Germinal center (tissue), 1 donor: ENCODE results near the gene NCS1.

Experiments used
- DNase-seq: peaks from one replicate; pipeline ENCODE4 v3.0.0; 2012; ENCODE audit warnings: mixed read lengths, low spot score

The NCS1 gene

DNA sequence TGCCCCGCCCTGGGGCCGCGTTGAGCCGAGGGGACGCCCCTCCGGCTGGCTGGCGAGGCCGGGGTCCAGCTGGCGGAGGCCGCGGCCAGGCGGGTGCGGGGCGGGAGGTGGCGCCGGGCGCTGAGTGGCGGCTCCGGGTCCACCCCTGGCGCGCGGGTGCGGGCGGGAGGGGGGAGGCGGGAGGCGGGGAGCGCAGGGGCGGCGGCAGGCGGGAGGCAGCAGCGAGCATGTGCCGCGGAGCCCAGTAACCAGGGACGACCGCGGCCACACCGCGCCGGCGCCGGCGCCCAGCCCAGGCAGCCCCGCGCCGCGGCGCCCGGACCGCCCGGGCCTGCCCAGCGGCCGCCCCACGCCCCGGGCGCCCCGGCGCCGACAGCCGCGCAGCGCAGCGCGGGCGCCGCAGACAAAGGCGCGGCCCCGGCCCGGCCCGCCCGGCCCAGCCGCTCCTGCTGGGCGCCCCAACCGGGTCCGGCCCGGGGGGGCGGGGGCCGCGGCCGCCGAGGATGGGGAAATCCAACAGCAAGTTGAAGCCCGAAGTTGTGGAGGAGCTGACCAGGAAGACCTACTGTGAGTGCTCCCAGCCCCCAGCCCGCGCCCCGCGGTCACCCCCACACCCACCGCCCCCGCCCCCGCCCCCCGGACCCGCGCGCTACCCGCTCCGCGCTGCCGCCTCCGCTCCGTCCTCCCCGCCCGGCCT, at the start of gene NCS1:
Gene NCS1, plus strand, starts transcription at position 244 of the 697 bp plus-strand sequence. Its CDS starts 260 bp downstream, at position 504.
- DNase-seq, result peak; percentile 51

DNA sequence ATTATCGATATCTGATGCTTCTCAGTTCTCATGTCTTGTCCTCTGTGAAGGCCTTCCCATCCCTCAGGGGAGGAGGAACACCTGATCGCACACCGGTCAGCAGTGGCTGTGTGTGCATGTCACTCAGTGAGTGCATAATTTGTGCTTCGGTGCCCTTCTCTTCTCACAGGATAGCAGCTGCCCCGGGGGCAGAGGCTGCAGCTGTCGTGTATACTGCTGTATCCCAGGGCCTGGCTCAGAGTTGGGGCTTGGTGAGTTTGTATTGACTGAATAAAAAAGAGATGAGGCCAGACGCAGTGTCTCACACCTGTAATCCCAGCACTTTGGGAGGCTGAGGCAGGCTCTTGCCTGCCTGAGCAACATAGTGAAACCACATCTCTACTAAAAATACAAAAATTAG, 49.7 kb upstream of the NCS1 start:
- peak; percentile 39 for DNase-seq

DNA sequence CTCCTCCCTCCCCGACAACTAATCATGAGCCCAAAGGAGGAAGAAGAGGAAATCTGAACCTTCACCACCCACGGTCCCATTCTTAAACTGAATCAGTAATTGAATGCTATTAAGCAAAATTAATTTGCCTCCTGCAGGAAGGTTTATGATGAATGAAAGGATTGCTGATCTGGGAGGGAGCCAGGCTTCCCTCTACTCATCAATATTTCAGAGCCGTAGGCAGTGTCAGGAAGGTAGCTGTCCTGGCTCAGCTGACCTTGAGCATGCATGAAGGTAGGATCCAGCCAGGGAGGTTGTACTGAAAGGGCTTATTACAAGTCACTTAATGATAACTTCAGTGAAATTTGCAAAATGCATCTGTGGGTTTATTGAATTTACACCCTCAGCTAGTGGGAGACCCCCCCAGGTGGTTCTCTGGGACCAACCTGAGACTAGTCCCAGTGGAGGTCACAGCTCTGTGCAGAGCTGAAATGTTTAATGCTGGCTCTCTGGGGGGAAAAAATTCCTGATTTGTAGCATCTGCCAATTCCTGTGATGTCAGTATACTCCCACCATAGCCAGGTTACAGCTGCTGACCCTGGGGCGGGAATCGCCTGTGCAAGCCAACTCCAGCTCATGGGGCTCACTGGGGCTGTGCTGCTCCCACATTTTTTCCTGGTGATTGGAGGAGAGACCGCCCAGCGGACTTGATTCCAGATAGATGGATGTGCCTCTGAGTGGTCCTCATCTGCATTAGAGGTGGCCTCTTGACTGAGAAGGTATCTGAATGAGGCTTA, 47.9 kb upstream of the NCS1 start:
- no peak for DNase-seq

DNA sequence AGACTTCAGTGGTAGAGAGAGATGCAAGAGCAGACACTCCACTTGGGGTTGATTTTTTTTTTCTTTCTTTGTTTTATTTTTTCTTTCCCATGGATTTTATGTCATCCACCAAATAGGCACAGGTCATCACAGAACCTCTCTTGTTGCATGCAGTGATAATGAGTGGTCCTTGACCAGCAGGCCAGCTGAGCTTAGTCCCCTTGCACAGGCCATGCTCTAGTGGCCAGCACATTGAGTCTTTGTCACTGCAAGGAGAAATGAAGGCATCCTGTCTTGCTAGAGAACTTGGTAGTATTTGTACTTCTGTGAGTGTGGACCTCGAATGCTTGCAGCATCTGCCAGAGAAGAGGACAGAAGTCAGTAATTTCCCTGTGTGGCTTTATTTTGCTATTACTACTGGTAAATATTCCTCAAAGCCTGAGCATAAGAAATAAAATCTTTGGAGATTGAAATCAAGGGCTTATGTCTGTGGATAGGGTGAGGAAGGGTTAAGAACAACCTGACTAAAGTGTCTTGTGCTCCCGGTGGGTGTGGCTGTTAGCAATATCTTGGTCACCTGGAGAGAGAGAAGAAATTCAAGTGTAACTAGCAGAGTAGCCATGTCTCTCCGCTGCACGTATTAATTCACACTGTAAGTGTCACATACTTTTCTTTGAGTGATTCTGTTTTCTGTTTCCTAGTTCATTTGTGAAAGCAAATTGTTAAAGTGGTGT, 45.3 kb upstream of the NCS1 start:
- DNase-seq, result no peak

DNA sequence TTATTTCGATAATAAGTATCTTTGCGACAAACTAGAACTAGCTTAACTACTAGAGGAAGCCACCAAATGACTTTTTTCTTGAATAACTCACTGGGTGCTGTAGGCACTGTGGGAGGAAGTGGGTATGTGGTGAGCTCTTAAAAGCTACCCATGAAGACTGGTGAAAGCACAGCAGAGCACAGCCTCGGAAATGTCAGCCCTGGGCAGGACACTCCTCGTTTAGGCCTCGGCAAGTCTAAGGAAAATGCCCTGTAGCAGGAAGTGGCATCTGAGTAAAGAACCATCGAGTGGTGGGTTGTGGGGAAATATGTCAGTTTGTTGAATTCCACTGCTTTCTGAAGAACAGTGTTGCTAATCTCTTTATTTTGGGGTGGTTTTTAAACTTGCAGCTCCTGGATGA, 44.0 kb upstream of the NCS1 start:
- DNase-seq, result peak; percentile 47

DNA sequence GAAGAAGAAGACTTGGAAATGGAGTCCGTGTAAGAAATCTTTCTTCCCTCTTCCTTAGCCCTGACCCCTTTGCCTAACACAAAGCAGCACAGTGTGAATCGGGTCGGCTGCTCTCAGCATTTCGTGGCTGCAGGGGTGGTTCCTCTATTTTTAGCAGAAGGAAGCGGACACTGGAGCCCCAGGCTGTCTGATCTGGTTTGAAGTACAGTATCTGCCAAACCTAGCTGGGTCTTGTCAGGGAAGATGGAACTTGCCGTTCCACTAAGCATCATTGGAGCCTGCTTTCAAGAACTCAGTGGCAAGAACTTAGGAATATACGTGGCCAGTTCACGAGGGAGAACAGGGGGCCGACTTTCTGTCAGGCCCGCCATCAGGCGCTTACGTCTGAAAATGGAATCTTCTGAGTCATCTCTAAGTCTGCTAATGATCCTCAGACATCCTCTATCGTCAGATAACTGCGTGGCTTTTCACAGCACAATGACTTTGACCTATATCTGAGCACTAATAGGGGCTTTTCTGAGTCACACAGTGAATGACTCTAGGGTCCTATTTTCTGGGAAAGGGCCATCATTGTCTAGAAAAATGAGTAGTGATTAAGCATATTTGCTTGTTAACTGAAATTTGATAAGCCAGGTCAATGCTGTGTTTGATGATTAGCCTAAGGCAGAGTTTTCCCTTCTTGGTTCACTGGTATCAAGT, 43.3 kb upstream of the NCS1 start:
- peak; percentile 64 for DNase-seq

DNA sequence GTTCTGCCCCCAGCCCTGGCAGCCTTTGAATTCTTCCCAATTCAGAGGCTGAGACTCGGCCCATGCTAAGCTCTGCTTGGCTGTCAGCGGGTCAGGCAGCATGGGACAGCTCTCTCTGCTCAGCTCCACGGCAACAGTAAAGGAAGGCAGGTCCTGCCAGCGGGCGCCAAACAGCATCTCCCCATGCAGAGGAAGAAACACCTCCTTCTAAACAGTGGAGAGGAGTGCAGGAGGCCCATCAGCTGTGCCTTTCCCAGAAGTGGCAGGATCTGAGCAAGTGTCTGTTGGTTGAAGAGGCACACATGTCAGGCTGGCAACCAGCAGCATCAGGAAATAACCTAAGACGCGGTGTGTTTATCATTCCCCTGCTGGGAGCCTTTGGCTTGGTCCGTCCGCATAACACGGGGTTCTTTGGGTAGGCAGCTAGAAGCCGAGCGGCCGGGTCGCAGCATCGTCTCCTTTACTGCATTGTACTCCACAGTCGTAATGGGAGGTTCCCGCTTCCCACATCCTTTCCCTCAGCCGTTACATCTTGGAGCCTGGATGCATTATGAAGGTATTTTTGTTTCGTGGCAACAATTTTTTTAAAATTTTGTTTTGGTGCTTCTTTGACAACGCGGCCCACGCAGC, 42.7 kb upstream of the NCS1 start:
- DNase-seq, result no peak

DNA sequence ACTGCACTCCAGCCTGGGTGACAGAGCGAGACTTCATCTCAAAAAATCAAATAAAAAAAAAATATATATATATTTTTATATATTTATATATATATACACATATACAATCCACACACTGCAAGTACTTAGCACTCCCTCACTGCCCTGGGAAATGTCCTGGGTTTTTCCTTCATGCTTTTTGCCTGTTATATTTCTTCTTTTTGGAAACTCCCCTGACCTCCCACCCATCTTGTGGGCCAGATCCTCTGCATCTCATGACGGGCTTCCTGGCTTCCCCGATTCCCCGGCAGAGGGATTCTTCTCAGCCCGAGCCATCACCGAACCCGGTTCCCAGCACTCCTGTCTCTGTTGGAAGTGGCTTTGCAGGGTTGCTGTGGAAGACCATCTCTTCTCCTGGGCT, 39.5 kb upstream of the NCS1 start:
- DNase-seq, result no peak

DNA sequence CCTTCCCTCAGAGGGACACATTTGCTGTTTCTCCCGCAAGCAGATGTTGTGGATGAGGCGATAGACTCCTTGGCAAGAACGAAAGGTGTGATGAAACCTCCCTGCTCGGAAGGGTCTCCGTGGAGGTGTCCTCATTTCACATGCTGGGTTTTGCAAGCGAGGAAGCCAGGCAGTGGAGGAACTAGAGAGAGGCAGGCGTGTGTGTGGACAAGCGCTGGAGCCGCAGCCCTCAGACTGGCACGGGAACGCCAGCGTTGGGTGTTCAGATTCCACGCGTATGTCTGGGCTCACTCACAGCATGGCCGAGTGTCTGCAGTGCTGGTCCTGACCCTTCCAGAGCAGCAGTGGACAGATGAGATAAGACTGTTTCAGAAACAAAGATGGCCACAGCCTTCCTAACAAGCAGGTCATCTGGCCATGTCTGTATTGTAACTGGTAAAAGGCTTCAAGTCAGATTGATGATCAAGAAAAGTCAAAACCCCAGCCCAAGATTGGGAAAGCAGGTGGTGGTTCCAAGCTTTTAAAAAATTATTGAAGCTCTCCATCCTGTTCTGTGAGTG, 35.0 kb upstream of the NCS1 start:
- no peak for DNase-seq

DNA sequence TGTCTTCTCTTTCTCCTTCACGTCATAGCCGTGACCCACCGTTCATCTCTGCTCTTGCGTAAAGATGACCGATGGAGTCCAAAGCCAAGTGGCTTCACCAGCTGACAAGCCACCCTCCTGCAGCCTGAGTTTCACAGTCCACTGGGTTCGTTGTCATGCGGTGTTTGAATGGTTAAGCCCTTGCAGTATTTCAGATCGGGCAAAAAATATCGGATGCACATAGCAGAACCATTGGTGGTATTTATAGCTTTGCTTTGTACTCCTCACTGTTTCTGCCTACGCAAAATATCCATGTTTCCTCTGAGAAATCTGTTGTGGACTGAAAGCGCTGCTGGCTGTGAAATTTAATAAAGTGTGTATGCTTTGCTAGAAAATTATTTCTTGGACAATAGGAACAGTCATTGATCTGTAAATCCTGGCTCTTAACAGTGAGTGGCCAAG, 34.5 kb upstream of the NCS1 start:
- no peak for DNase-seq

DNA sequence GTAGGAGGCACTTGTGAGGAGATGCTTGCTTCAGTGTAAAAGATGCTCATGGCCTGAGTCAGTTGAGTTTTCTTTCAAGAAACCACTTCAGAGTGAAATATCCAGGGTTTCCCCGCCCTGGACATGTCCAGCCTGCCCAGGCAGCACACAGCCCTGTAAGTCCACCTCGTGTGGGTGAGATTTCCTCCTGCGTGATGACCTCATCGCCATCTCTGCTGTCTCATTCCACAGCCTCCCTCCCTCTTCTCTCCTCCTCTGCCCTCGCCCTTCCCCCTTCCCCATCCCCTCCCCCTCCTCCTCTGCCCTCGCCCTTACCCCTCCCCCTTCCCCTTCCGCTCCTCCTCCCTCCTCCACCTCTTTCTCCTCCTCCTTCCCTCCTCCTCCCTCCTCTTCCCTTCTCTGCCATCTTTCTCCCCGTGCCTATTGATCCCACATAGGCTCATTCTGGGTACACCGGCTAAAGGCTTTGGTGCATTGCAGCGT, 34.0 kb upstream of the NCS1 start:
- no peak for DNase-seq

DNA sequence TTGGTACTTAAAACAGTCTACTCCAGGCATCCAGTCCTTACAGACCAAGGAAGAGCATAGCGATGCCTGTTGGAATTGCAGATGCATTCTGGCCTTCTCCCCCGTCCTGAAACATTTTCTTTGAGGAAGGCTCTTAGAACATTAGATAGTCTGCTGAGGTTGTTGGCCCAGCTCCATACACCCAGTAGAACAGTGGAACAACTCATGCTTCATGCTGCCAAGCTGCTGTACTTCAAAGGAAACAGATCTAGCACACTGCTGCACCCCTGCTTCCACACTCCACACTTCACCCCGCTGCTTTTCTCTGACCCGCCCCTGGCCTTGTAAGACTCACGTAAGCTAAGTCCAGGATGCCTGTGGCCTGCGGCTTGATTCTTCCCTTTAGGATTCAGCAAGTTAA, 33.4 kb upstream of the NCS1 start:
- no peak for DNase-seq

DNA sequence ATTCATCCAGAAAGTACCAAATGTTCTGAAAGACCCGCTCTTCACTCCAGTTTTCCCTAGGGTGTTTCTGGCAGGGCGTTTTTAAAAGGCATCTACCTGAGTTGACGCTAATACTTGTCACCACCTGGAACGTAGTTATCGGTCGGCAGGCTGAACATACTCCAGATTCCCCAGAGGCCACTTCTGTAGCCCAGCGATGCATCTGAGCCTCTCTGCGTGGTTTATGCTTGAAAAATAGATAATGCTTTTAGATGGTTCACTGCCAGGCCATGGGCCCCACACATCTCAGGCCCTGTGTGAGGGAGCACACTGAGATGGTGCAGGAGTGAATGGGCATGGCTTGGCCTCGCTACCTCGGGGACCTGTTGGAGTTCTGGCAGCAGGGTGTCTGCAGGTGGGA, 33.0 kb upstream of the NCS1 start:
- no peak for DNase-seq

DNA sequence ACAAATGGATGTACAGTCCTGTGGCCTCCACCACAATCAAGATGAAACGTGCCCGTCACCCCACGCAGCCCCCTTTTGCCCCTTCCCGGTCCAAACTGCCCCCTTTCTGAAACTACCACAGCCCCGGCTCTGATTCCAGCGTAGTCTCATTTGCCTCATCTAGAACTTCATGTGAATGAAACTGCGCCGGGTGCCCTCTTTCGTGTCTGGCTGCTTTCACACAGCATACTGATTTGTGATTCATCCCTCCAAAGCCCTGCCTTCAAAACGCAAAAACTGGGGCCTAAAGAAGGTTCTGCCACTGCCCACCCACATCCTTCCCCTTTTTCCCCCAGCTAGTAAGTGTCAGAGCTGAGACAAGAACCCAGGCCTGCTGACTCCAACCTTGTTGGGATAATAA, 31.5 kb upstream of the NCS1 start:
- no peak for DNase-seq

DNA sequence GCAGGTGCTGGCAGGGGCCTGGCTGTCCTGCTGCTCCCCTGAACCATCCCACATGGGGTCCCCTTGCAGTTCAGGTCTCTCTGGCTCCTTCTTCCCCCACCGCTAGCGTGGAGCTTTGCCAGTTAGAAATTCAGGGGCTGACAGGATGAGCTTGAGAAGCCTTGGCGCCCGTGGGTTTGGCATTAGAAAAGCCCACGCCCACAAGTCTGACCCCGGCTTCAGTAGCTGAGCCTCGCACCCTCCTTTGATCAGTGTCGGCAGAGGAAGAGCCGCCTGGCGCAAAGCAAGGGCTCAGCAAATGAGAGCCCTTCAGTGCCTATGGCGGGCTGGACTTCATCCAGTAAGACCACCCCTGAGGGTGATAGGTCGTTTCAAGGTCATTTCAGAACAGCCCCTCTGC, 30.1 kb upstream of the NCS1 start:
- no peak for DNase-seq

DNA sequence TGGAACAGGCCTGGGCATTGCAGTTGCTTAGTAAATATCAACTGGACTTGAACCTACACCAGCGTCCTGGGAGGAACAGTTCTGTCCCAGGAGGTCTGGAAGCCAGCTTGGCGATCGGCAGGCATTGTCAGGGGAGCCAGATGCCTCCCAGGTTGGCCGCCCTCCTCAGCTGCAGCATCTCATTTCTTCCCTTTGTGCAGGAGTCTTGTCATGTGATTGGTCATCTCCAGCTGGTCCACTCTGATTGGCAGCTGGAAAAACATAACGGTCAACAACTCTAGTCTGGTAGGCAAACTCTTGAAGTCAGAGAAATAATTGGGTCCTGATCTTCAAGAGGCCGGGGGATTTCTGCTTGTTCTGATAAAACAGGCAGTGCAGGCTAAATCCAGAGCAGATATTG, 29.6 kb upstream of the NCS1 start:
- DNase-seq, result no peak

DNA sequence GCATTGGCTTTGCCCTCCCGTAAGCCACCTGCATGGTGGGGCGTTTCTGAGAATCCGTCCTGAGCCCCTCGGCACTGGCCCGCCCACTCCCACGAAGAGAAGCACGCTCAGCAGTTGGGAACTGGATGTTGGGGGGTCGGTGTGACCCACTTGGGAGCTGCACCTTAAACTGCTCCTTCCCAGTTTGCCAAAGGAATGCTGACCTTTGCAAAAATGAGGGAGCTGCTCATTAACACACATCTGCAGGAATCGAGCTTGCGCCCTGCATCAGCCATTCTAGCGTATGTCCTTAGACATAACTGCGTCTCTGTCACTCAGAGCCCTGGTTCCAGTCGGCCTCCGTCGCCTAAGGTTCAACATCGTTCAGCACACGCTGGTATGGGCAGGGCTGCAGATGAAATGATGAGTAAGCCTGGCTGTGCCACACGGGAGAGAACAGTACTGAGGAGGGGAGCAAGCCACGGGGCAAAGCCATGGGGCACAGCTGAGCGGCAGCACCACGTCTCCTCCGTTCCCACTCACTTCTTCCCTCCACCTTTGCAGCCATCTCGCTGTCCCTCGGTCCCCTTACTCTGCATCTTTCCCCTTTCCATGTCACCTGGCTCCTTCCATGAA, 28.8 kb upstream of the NCS1 start:
- DNase-seq, result no peak

DNA sequence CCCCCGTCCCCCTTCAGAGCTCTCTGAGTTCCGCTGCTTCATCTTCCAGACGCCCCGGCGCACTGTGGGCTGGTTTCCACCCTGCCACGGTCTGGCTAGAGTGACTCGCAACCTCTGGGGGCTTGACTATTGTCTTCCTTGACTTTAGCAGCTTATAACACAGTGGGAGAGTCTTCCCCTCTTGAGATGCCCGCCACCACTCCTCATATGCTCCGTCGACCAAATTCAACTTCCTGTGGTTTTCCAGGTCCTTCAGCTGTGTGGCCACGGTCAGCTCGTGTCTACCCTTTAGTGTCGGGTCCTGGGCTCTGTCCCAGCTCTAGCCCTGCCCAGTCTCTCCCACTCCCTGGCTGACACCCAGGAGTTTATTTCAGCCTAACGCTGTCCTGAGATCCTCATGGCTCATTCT, 28.2 kb upstream of the NCS1 start:
- no peak for DNase-seq

DNA sequence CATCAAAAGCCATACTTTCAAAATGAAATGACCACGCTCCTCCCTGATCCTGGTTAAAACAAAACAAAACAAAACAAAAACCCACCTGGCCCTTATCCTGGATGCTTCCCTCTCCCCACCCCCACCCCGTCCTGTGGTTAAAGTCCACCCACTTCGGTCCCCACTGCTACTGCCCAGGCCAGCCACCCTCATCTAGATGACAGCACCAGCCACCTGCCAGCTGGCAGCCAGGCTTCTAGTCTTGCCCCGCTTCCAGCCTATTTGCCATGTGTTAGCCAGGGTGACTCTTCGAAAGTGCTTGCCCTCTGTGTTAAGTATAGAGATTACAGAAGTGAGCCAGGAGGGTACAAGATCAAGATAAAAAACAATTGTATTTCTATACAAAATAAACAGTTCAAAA, 27.5 kb upstream of the NCS1 start:
- no peak for DNase-seq

DNA sequence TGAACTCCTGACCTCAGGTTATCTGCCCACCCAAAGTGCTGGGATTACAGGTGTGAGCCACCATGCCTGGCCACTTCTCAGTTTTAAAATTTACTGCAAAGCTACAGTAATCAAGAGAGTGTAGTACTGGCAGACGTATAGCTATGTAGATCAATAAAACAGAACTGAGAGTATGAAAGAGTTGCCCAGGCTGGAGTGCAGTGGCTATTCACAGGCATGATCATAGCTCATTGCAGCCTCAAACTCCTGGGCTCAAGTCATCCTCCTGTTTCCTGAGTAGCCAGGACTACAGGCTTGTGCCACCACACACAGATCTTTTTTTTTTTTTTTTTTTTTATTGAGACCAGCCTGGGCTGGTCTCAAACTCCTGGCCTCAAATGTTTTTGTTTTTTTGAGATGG, 26.5 kb upstream of the NCS1 start:
- no peak for DNase-seq

DNA sequence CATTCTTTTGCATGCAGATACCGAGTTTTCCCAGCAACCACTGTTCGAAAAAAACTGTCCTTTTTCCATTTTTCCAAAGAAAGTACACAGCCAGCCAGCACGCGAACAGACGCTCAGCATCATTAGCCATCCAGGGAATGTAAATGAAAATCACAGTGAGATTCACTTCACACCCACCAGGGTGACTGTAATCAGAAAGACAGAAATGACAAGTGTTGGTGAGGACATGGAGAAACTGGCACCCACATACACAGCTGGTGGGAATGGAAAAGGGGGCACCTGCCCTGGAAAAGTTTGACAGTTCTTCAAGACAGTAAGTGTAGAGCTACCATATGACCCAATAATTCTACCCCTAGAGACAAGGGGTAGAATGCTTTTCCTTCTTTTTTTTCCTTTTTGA, 25.0 kb upstream of the NCS1 start:
- DNase-seq, result no peak
